Progenitor cell of endocrine pancreas (in vitro differentiated cells): ENCODE data around the gene ACAP2. TPM values are rescaled to one million over a fixed set of nuclear protein-coding genes. Genes with fewer than 3 reads are reported as not detected.
"Not testable (repeated sequence)": the region's sequence is repeated elsewhere in the genome, so short reads cannot be mapped to it uniquely, and the experiment has no call there.

Experiments used
- DNase-seq: peaks from one replicate; pipeline ENCODE4 v3.0.0; 2021; ENCODE audit warnings: low spot score; ENCODE audit not compliant: unreplicated experiment
- H3K27ac Mint-ChIP-seq: 2 replicates; pipeline ENCODE4 v1.8.0; 2021; ENCODE audit warnings: mild to moderate bottlenecking, moderate library complexity, mixed read lengths
- H3K27me3 Mint-ChIP-seq: 2 replicates; pipeline ENCODE4 v1.8.0; 2021; ENCODE audit warnings: mixed read lengths
- H3K36me3 Mint-ChIP-seq: 2 replicates; pipeline ENCODE4 v1.8.0; 2022; ENCODE audit warnings: mixed read lengths; ENCODE audit not compliant: insufficient read depth
- H3K4me1 Mint-ChIP-seq: 2 replicates; pipeline ENCODE4 v1.8.0; 2021; ENCODE audit warnings: low read depth, mixed read lengths
- H3K4me3 Mint-ChIP-seq: 2 replicates; pipeline ENCODE4 v1.8.0; 2021; ENCODE audit warnings: low read depth, mild to moderate bottlenecking, moderate library complexity, mixed read lengths
- H3K9me3 Mint-ChIP-seq: 2 replicates; pipeline ENCODE4 v1.8.0; 2021; ENCODE audit warnings: low read depth, mixed read lengths
- CTCF ChIP-seq: fragments of 200-600 bp; sonication (generic); IDR thresholded peaks from one replicate; pipeline ENCODE4 v1.5.0; 2021; ENCODE audit warnings: antibody characterized with exemption, mild to moderate bottlenecking; ENCODE audit not compliant: unreplicated experiment
- total RNA-seq: library from RNA; stranded (reverse); gene quantifications from 2 replicates; pipeline ENCODE4 v1.2.1, GENCODE V29; 2021

Gene ACAP2
- total RNA-seq, 1 donor from 2014 or later: 34.2 TPM

DNA sequence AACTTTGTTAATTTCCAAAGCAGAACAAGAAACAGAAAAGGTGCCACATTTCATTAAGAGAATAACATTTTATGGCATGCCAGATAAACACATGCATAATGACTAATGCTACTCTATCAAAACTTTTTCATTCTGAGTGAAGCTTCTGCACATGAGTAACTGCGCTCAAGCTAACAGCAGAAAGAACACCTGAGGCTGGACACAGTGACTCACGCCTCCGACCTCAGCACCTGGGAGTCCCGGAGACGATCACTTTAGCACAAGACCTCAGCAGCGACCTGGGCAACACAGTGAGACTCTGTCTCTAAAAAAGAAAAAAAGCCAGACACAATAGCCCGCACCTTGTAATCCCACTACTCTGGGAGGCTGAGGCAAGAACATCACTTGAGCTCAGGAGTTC lies 70.6 kb downstream of the ACAP2 start:
- no peak for DNase-seq
- no peaks in the 10 kb centered on the region for H3K4me1 Mint-ChIP-seq
- peaks cover 15% of the 10 kb centered on the region for H3K36me3 Mint-ChIP-seq
- TF ChIP-seq CTCF: no peak
- no peak overlapping the region for H3K4me3 Mint-ChIP-seq
- H3K27ac Mint-ChIP-seq: no peak overlapping the region
- H3K27me3 Mint-ChIP-seq: no peaks in the 10 kb centered on the region
- H3K9me3 Mint-ChIP-seq: no peaks in the 10 kb centered on the region

DNA sequence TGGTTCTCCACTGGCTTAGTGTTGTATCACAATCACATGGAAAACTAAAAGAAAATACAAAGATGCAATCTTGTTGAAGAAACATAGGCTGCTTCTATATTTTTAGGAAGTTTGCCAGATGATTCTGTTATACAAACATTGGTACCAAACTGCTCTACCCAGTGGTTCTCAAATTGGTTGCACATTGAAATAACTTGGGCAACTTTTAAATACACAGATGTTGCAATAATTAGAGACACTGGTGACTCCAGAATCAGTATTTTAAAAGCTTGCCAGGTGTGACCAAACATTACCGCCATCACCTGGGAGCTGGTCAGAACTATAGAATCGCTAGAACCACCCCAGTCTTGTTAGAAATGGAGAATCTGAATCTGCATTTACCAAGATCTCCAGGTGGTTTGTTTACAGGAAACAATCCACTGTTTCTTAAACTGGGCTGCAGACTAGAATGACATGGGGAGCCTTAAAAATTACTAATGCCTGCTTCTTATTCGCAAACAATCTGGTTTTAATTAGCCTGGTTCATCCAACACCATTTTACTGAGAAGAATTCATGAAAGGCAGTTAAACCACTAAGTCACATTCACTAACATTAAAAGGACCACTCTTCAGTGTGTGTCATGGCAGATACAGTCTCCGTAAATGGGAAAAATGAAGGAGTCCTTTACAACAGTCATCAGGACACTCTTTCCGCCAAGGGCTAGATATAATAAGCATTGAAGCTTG lies 76.5 kb downstream of the ACAP2 start:
- no peak overlapping the region for H3K4me3 Mint-ChIP-seq
- peaks cover 11% of the 10 kb centered on the region for H3K9me3 Mint-ChIP-seq
- H3K27me3 Mint-ChIP-seq: no peaks in the 10 kb centered on the region
- no peak for TF ChIP-seq CTCF
- no peak overlapping the region for H3K27ac Mint-ChIP-seq
- DNase-seq: no peak
- H3K36me3 Mint-ChIP-seq: peaks cover 32% of the 10 kb centered on the region
- H3K4me1 Mint-ChIP-seq: no peaks in the 10 kb centered on the region

DNA sequence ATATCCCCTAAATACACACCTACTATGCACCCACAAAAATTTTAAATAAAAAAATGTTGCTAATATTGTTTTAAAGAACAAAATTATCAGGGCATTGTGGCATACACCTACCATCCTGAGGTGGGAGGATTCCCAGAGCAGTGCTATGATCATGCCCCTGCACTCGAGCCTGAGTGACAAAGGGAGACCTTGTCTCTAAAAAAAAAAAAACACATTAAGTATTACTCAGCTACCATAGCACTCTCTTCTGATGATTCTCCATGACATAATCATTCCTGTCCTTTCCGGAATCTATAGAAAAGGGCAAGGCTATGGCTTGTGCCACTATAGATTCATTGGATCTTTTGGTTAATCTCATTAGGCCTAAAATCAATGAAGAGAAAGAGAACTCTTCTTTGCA lies 77.4 kb downstream of the ACAP2 start:
- Mint-ChIP-seq H3K27ac (no peak overlapping the region), H3K9me3 (peaks cover 11% of the 10 kb centered on the region), H3K27me3 (no peaks in the 10 kb centered on the region), H3K4me1 (no peaks in the 10 kb centered on the region), H3K4me3 (no peak overlapping the region), H3K36me3 (peaks cover 30% of the 10 kb centered on the region)
- DNase-seq: no peak
- TF ChIP-seq CTCF: no peak

- not testable (repeated sequence) for H3K27ac Mint-ChIP-seq, H3K4me3 Mint-ChIP-seq, H3K4me1 Mint-ChIP-seq, DNase-seq, H3K27me3 Mint-ChIP-seq, H3K9me3 Mint-ChIP-seq
- peaks cover 12% of the 10 kb centered on the region for H3K36me3 Mint-ChIP-seq
Measured at GRCh38 chr3:195357797-195358196, 85.0 kb downstream of the ACAP2 start.

- no peak for TF ChIP-seq CTCF
- DNase-seq: no peak
- H3K9me3 Mint-ChIP-seq: peaks cover 5% of the 10 kb centered on the region
- no peaks in the 10 kb centered on the region for H3K27me3 Mint-ChIP-seq
- H3K27ac Mint-ChIP-seq: no peak overlapping the region
- peaks cover 8% of the 10 kb centered on the region for H3K36me3 Mint-ChIP-seq
- peaks cover 4% of the 10 kb centered on the region for H3K4me1 Mint-ChIP-seq
- no peak overlapping the region for H3K4me3 Mint-ChIP-seq
Measured at GRCh38 chr3:195356151-195357086, 86.4 kb downstream of the ACAP2 start.

DNA sequence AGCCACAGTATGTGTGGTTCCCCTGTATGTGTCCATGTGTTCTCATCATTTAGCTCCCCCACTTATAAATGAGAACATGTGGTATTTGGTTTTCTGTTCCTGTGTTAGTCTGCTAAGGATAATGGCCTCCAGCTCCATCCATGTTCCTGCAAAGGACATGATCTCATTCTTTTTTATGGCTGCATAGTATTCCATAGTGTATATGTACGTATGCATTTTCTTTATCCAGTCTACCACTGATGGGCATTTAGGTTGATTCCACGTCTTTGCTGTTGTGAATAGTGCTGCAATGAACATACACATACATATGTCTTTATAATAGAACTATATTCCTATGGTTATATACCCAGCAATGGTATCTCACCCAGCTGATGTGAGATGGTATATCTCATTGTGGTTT lies 88.8 kb downstream of the ACAP2 start:
- not testable (repeated sequence) for H3K27me3 Mint-ChIP-seq, H3K27ac Mint-ChIP-seq, H3K4me3 Mint-ChIP-seq

More for the DNA sequence above, 88.8 kb downstream of the ACAP2 start:
- DNase-seq, H3K36me3 Mint-ChIP-seq, H3K9me3 Mint-ChIP-seq, H3K4me1 Mint-ChIP-seq: not testable (repeated sequence)
